SK-N-SH (cell line): ENCODE results near the gene PLPPR2. TPM values are rescaled to one million over a fixed set of nuclear protein-coding genes. Genes with fewer than 3 reads are reported as not detected.
A peak's percentile ranks its signal among the peaks of the same experiment; 100 is the strongest.

ENCODE experiments used
- CTCF ChIA-PET: fragments of 300-600, 350-600 bp; formaldehyde crosslinking; extraction: SDS; loops from one replicate; lab custom pipeline; 2021; lab: Yijun Ruan, JAX
- POLR2A ChIA-PET: fragments of 350-600 bp; sonication (Branson Sonifier 250); formaldehyde crosslinking; extraction: SDS; loops from one replicate; lab custom pipeline; 2020; ENCODE audit warnings: antibody characterized with exemption, inconsistent platforms; lab: Yijun Ruan, JAX
- DNase-seq: peaks from one replicate; pipeline ENCODE4 v3.0.0; 2012
- H2AFZ ChIP-seq: fragments of 200-600 bp; sonication (generic); 2 replicates; pipeline ENCODE4 v1.8.1; 2016; ENCODE audit warnings: antibody characterized with exemption, mild to moderate bottlenecking, low read depth
- H3F3A ChIP-seq: fragments of 200-600 bp; sonication (generic); replicated peaks from 2 replicates; pipeline ENCODE3; 2016; ENCODE audit warnings: antibody characterized with exemption, mild to moderate bottlenecking; ENCODE audit not compliant: insufficient read depth
- H3K27ac ChIP-seq, 2 experiments: fragments of 200-500 bp in 1 of 2; fragments of 200-600 bp in 1 of 2; sonication (Bioruptor generic) in 1 of 2; sonication (generic), shearing (Covaris generic) in 1 of 2; 2 replicates each; pipeline versions ENCODE4 v1.5.1 to v1.6.1; 2014 to 2016; ENCODE audit warnings: low read depth in 2 of 2, inconsistent platforms in 1 of 2, low read length in 1 of 2, mild to moderate bottlenecking in 1 of 2, mixed read lengths in 1 of 2
- H3K27me3 ChIP-seq: fragments of 200-600 bp; sonication (generic), shearing (Covaris generic); 2 replicates; pipeline ENCODE4 v1.6.1; 2016; ENCODE audit warnings: mixed run types; ENCODE audit not compliant: insufficient read depth
- H3K36me3 ChIP-seq, 2 experiments: fragments of 200-500 bp in 1 of 2; fragments of 200-600 bp in 1 of 2; sonication (Bioruptor generic) in 1 of 2; sonication (generic) in 1 of 2; replicated peaks in 1 of 2; 2 replicates each; pipeline versions ENCODE3 to v1.5.1; 2014 to 2016; ENCODE audit warnings: low read length in 1 of 2, mild to moderate bottlenecking in 1 of 2; ENCODE audit not compliant: insufficient read depth in 2 of 2, control insufficient read depth in 1 of 2
- H3K4me1 ChIP-seq, 2 experiments: fragments of 200-500 bp in 1 of 2; fragments of 200-600 bp in 1 of 2; sonication (Bioruptor generic) in 1 of 2; sonication (generic), shearing (Covaris generic) in 1 of 2; 2 replicates each; pipeline versions ENCODE4 v1.5.1 to v1.6.1; 2014 to 2016; ENCODE audit warnings: low read depth in 1 of 2, low read length in 1 of 2, mixed run types in 1 of 2; ENCODE audit not compliant: insufficient read depth in 2 of 2, control insufficient read depth in 1 of 2
- H3K4me2 ChIP-seq: fragments of 200-600 bp; sonication (generic), shearing (Covaris generic); 2 replicates; pipeline ENCODE4 v1.6.1; 2017; ENCODE audit warnings: mixed run types
- H3K4me3 ChIP-seq, 2 experiments: fragments of 200-500 bp in 1 of 2; fragments of 200-600 bp in 1 of 2; sonication (Bioruptor generic) in 1 of 2; sonication (generic), shearing (Covaris generic) in 1 of 2; 2 replicates each; pipeline versions ENCODE4 v1.5.1 to v1.8.1; 2014 to 2016; ENCODE audit warnings: low read depth in 2 of 2, inconsistent platforms in 1 of 2, low read length in 1 of 2, mild to moderate bottlenecking in 1 of 2, mixed read lengths in 1 of 2, moderate library complexity in 1 of 2
- H3K79me2 ChIP-seq: fragments of 200-600 bp; sonication (generic); 2 replicates; pipeline ENCODE4 v1.8.1; 2017; ENCODE audit warnings: mild to moderate bottlenecking; ENCODE audit not compliant: insufficient read depth
- H3K9ac ChIP-seq: fragments of 200-600 bp; sonication (generic); 2 replicates; pipeline ENCODE4 v1.6.1; 2017; ENCODE audit warnings: mixed run types
- H3K9me2 ChIP-seq: fragments of 200-600 bp; sonication (generic); 2 replicates; pipeline ENCODE4 v1.6.1; 2017; ENCODE audit warnings: mixed run types
- H3K9me3 ChIP-seq: fragments of 200-600 bp; sonication (generic); 2 replicates; pipeline ENCODE4 v1.6.1; 2017; ENCODE audit warnings: mixed run types, mild to moderate bottlenecking, moderate library complexity
- H4K20me1 ChIP-seq: fragments of 200-600 bp; sonication (generic); 2 replicates; pipeline ENCODE4 v1.6.1; 2017; ENCODE audit warnings: mild to moderate bottlenecking, mixed run types; ENCODE audit not compliant: insufficient read depth
- EP300 ChIP-seq, 2 experiments: IDR thresholded peaks; 2 replicates each; pipeline versions ENCODE4 v1.4.0 to v1.6.1; 2012; ENCODE audit warnings: borderline replicate concordance in 1 of 2, low read depth in 1 of 2, low read length in 1 of 2
- FOSL2 ChIP-seq: IDR thresholded peaks from 2 replicates; pipeline ENCODE4 v1.4.0; 2012; ENCODE audit warnings: low read depth, mild to moderate bottlenecking, moderate library complexity, borderline replicate concordance
- MXI1 ChIP-seq: IDR thresholded peaks from 2 replicates; pipeline ENCODE4 v1.6.1; 2012; ENCODE audit warnings: mild to moderate bottlenecking, low read depth, low read length, improper control_type of control experiment
- RAD21 ChIP-seq: IDR thresholded peaks from 2 replicates; pipeline ENCODE4 v1.6.1; 2012; ENCODE audit warnings: mild to moderate bottlenecking, low read length
- WGBS: methylation state at CpG from one replicate; pipeline ENCODE4 v1.1.6; 2017; ENCODE audit warnings: low lambda C conversion rate; 5-methylcytosine and 5-hydroxymethylcytosine counted together
- polyA plus RNA-seq, 3 experiments: library from polyadenylated mRNA; depleted of rRNA; stranded (reverse); fragments of >200 nt; gene quantifications; 2 replicates each; pipeline ENCODE4 v1.2.3, GENCODE V29; 2012
- TF ChIP-seq, protein P1 (sequence below): IDR thresholded peaks from 2 replicates; pipeline ENCODE4 v1.4.0; 2012; ENCODE audit warnings: low read depth
- TF ChIP-seq, protein P2 (sequence below): IDR thresholded peaks from 2 replicates; pipeline ENCODE4; 2012

Gene PLPPR2
- polyA plus RNA-seq, 1 of the 3 experiments (the other 2 are of a cell fraction) = 26.2 TPM

GRCh38 chr19:11322269-11323024 lies 32.8 kb upstream of the PLPPR2 start:
- H4K20me1 ChIP-seq = no peaks in the 10 kb centered on the region
- no peak overlapping the region for H3K4me3 ChIP-seq
- DNase-seq = no peak
- no peaks in the 10 kb centered on the region for H3K9me2 ChIP-seq
- H3K27ac ChIP-seq = no peak overlapping the region
- H3K4me1 ChIP-seq = peaks cover 9 to 19% of the 10 kb centered on the region in 2 experiments
- H3K9me3 ChIP-seq = no peaks in the 10 kb centered on the region
- POLR2A ChIA-PET = no interaction called here
- 85% methylated on average over 7 of the region's 7 CpGs for whole genome bisulfite sequencing
- no peaks in the 10 kb centered on the region for H3K36me3 ChIP-seq
- H2AFZ ChIP-seq = no peak overlapping the region
- H3F3A ChIP-seq = peaks cover 13% of the 10 kb centered on the region
- CTCF ChIA-PET = interaction anchor here (0.7 to 2.0 kb wide), 7 partner anchors 9 to 118 kb away, joined by 3 to 5 read pairs (median 3); partner anchors contain the start of genes PRKCSH, RAB3D and TSPAN16
- H3K4me2 ChIP-seq = no peak overlapping the region
- TF ChIP-seq FOSL2 (no peak), EP300 (IDR thresholded peaks at IDR 0.05; ENCODE audit: borderline replicate concordance in 1 of 2, low read depth in 1 of 2, low read length in 1 of 2) (no peak), RAD21 (no peak)
- no peaks in the 10 kb centered on the region for H3K79me2 ChIP-seq
- H3K27me3 ChIP-seq = no peaks in the 10 kb centered on the region
- H3K9ac ChIP-seq = no peak overlapping the region

- Histone ChIP-seq H2AFZ (no peak overlapping the region), H4K20me1 (no peaks in the 10 kb centered on the region), H3K9me2 (no peaks in the 10 kb centered on the region), H3K27ac (peak overlapping the region; percentile 65 to 87; a peak in 3 of 4 replicates), H3K9ac (no peak overlapping the region), H3K4me1 (peaks cover 9 to 19% of the 10 kb centered on the region in 2 experiments), H3K79me2 (no peaks in the 10 kb centered on the region), H3K9me3 (no peaks in the 10 kb centered on the region), H3K4me2 (peak overlapping the region; percentile 66; the same call in 1 of the 2 replicates), H3K4me3 (no peak overlapping the region), H3K27me3 (no peaks in the 10 kb centered on the region), H3F3A (peaks cover 13% of the 10 kb centered on the region), H3K36me3 (peaks cover 0 to 5% of the 10 kb centered on the region in 2 experiments)
- peak; percentile 37 for DNase-seq
- TF ChIP-seq, protein P1, sequence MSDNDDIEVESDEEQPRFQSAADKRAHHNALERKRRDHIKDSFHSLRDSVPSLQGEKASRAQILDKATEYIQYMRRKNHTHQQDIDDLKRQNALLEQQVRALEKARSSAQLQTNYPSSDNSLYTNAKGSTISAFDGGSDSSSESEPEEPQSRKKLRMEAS = no peak
- TF ChIP-seq MXI1 = 0 out of 2 replicates have a peak, but pooled peaks have one; percentile 2
- TF ChIP-seq, protein P2, sequence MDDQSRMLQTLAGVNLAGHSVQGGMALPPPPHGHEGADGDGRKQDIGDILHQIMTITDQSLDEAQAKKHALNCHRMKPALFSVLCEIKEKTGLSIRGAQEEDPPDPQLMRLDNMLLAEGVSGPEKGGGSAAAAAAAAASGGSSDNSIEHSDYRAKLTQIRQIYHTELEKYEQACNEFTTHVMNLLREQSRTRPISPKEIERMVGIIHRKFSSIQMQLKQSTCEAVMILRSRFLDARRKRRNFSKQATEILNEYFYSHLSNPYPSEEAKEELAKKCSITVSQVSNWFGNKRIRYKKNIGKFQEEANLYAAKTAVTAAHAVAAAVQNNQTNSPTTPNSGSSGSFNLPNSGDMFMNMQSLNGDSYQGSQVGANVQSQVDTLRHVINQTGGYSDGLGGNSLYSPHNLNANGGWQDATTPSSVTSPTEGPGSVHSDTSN = no peak
- ChIA-PET CTCF (interaction anchor here (0.9 to 2.2 kb wide), 7 partner anchors 27 to 123 kb away, joined by 3 to 11 read pairs (median 4); partner anchors contain the start of gene TSPAN16), POLR2A (interaction anchor here (1.3 to 2.5 kb wide), 2 partner anchors 15 to 51 kb away, joined by 3 to 17 read pairs; partner anchors contain the start of genes RAB3D and SWSAP1)
- WGBS = 74% methylated on average over 5 of the region's 5 CpGs
These were observed 31.6 kb upstream of the PLPPR2 start for GRCh38 chr19:11323601-11324078.
